ENCODE measurements around the gene PNLIPRP2.

Gene PNLIPRP2

DNA sequence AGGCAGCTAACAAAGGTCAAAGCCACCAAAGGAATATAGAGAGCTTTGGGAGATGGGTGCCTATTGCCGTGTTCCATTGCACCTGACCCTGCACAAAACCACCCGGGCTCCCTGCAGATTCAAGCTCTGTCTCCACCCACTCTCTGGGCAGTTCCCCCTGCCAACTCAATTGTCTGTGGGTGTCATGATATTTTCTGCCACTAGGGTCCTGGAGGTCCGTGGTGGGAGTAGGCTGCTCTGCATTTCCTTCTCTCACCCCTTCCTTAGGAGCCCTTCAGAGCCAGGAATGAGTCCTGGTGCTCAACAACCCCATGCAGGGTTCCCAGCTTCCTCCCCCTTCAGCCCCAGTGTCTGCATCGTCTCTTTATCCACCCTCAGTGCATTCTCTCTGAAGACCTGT is 34.1 kb downstream of the PNLIPRP2 start:
- no peak for DNase-seq (ENCODE audit: low read depth in 1 of 2, low spot score in 1 of 2)

DNA sequence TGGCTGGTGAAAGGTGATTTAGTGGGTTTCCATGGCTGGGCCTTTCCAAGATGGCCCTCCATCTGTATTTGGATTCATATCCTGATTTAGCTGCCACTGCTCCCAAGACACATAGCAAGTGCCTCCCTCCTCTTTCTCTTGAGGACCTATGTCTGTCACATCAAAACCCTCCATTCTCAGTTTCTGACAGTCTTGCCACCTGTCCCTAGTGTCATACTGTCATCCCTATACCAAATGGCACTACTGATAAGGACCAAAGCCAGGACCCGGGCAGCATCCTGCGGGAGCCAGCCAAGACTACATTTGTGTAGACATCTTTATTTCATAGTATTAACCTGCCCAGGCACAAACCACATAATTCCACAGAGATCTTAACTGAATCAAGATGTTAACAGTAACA is 34.8 kb downstream of the PNLIPRP2 start:
- no peak for DNase-seq (ENCODE audit: low read depth in 1 of 2, low spot score in 1 of 2)

DNA sequence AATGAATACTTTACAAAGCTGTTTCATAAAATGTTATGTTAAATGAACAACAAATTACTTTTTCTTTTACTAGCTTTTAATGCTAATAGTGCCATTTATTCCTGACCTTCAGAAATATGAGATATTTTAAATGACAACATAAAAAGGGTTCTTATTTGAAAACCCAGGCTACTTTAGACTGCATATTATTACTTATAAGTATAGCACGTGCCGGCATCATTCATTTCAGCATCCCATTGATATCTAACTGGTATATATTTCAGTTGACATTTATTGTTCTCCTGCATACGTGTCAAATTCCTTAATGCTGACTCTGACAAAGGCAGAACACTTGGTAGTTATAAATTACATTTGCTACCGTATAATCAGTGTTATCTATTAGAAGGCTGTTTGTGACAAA is 35.3 kb downstream of the PNLIPRP2 start:
- DNase-seq (ENCODE audit: low read depth in 1 of 2, low spot score in 1 of 2) = no peak

DNA sequence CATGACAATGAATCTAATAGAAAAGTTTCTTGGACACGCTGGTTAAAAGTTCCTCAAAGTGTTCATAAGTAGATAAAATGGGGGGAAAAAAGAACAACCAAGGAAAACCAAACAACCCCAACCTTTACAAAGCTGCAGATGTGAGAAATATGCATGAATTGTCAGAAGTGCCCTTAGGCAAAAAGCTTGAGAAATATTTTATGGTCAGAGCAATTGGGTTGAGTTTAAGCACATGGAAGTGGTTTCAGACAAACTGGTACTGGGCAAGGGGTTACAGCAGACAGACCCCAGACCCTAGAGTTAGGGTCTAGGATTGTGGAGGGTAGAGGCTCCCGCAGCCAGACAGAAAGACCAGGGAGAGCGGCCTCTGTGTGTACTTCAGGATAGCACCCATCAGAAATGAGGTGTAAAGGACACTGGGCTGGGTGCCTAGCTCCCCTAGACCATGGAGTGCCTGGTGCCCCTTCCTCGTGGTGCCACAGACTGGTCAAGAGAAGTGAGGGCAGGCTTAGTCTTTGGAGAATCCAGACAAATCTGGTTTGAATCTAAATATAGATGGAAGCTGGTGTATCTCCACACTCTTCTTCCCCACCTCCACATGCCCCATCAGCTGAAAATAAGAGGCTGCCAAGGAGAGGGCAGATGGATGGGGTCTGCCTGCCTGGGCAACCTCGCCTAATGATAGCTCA is 37.3 kb downstream of the PNLIPRP2 start:
- no peak for DNase-seq (ENCODE audit: low read depth in 1 of 2, low spot score in 1 of 2)

DNA sequence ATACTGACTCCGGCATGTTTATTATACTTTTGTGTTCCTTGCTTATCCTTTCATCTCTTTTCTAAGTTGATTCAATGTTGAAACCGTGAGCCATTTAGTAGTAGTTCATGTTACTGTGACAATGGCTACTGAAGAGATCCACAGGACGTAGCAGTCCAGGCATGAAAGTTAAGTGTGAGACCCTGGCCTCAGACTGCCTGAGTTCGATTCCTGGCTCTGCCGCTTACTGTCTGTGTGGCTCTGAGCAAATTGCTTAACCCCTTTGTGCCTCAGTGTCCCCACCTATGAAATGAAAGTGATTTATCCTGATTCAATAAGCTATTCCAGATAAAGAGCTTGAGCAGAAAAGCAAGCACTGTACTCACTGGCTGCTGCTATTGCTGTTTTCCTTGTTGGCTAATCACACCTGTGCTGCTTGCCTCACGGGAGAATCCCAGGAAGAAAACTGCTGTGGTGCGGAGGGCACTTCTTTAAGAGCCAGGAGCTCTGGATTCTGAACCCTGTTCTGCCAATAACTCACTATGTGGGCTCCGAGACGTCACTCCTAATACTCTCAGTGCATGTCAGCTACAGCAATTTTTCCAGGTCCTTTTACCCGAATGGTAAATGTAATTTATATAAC is 38.4 kb downstream of the PNLIPRP2 start:
- no peak for DNase-seq (ENCODE audit: low read depth in 1 of 2, low spot score in 1 of 2)

DNA sequence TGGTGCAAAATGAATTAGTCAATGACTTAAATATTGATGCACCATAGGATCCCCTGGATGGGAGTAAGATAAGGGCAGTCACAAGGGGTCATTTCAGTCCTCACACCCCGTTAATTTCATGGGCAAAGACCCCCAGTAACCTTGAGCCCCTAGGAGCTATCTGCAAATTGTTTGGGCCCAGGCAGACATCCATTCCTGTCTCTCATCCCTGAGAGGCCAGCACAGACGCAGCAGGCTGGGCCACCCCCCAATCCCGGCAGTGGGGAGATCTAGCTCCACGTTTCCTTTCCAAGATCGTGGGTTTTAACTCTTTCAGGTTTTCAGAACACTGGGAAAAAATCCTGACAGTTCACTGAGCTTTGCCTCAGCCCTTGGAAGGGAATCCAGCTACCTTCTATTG is 40.1 kb downstream of the PNLIPRP2 start:
- no peak for DNase-seq (ENCODE audit: low read depth in 1 of 2, low spot score in 1 of 2)

DNA sequence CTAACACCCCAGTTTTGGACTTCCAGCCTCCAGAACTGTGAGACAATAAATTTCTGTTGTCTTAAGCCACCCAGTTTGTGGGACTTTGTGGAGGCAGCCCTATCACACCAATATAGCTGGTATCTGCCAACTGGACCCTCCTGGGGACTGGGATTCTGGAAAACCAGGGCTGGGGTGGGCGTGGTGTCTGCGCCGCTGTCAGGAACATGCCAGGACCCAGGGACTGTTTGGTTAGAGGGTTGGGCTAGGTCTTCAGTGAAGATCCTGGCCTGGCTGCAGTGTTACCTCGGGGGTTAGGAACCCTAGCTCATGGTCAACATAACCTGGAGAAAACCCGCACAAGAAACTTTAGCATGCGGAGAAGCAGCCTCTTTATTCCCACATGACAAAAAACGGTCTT is 42.6 kb downstream of the PNLIPRP2 start:
- DNase-seq (ENCODE audit: low read depth in 1 of 2, low spot score in 1 of 2) = no peak

DNA sequence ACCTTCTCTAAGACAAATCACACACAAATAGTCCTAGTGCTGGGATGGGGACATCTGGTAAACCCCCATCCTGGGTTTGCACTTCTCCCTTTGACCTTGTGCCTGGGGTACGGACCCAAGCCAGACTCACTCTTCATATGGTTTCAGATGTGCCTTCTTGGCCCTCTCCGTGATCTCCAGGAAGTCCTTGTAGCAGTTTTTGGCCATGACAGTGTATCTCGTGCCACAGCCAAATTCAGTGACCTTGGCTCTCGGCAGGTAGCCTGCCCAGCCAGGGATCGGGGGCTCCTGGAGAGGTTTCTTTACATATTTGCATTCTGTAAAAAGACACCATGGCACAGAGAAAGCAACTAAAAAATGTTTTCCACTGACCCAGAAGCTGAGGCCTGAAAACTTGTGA is 43.9 kb downstream of the PNLIPRP2 start:
- no peak for DNase-seq (ENCODE audit: low read depth in 1 of 2, low spot score in 1 of 2)

DNA sequence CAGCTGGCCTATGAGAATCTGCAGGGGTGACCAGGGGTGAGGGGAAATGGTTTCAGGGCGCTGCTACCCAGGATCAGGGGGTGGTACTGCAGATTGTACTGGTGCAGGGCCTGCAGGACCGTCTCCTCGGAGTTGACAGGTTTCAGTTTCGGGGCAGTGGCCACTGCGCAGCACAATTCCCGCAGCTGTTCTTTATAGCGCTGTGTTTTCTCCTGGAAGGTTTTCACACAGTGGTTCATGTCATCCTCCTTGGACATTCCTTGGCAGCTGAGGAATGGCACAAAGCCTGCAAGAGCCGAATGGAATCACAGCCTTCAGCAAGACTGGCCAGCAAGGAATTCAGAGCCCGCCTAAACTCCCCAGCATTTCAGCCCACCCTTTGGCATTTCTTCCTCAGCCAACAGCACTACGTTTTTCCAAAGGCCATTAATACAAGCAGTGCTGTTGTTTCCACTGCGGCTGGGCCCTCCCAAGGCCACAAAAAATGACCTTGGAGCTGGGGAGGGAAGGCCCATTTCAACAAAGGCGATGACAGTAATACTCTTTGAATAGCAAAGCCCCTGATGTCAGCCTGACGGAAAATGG is 44.9 kb downstream of the PNLIPRP2 start:
- DNase-seq (ENCODE audit: low read depth in 1 of 2, low spot score in 1 of 2) = no peak

DNA sequence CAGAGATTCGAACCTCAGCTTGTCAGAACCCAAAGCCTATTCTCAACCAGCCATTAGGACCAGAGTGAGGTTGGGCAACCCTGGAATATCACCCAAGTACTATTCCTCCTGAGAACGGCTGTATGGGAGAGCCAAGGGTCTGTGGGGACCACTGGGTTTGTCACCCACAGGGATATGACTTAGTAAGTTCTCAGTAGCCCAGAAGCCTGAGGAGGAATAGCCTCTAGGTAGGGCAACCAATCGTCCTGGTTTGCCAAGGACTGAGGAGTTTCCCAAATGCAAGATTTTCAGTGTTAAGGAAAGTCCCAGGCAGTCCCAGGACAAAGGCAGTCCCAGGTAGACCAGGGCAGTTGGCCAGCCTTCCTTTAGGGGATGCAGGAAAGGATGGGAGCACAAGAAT is 46.7 kb downstream of the PNLIPRP2 start:
- DNase-seq (ENCODE audit: low read depth in 1 of 2, low spot score in 1 of 2) = no peak

DNA sequence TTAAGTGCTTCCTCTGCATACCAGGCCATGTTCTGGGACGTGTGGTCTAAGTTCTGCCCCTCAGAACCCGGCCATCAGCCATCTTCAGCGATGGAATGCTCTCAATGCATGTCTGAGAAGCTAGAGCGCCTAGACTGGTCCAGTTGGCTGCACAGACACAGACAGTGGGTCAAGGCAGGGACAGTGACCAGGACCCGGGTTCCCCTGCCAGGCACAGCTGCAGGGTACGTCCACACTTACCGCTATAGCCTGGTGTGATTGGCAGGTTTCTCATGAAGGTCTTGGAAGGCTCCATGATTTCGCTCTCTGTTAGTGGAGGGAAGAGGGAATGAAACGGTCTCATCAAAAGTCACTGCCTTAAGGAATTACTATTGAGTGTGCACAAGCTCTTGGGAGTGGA is 47.3 kb downstream of the PNLIPRP2 start:
- DNase-seq (ENCODE audit: low read depth in 1 of 2, low spot score in 1 of 2) = no peak

DNA sequence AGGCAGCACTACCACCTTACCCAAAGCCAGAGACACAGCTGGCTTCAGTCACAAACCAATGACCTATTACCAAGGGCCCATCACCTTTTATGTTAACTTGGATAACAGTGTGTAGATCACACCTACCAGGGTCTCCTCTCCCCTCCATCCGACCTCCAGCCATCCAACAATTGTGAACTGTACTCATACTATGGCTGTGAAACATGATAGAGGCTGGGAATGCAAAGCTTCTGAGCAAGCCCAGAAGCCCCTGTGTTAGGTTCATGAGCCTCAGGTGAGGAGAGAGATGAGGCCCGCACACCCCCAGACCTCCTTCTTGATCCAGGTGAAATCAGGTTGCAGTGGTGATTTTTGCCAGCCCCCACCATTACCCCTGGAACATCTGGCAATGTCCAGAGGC is 47.7 kb downstream of the PNLIPRP2 start:
- DNase-seq (ENCODE audit: low read depth in 1 of 2, low spot score in 1 of 2) = no peak

DNA sequence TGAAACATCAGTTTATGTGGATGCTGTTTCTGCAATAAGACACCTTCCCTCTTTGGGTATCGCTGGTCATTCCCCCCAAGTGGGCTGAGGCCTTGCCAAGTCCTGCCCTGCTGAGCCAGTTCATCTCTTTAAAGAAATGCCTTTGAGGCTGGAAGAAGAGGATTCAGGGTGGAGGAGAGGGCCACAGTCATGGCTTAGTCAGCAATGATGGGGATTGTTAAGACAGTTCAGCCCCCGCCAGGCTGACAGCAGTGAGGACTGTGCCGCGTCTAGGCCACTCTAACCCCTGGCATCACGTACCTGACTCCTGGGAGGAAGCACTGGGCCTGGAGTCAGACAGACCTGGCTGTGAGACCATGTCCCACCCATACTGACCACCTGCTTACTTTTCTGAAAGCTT is 48.3 kb downstream of the PNLIPRP2 start:
- no peak for DNase-seq (ENCODE audit: low read depth in 1 of 2, low spot score in 1 of 2)

DNA sequence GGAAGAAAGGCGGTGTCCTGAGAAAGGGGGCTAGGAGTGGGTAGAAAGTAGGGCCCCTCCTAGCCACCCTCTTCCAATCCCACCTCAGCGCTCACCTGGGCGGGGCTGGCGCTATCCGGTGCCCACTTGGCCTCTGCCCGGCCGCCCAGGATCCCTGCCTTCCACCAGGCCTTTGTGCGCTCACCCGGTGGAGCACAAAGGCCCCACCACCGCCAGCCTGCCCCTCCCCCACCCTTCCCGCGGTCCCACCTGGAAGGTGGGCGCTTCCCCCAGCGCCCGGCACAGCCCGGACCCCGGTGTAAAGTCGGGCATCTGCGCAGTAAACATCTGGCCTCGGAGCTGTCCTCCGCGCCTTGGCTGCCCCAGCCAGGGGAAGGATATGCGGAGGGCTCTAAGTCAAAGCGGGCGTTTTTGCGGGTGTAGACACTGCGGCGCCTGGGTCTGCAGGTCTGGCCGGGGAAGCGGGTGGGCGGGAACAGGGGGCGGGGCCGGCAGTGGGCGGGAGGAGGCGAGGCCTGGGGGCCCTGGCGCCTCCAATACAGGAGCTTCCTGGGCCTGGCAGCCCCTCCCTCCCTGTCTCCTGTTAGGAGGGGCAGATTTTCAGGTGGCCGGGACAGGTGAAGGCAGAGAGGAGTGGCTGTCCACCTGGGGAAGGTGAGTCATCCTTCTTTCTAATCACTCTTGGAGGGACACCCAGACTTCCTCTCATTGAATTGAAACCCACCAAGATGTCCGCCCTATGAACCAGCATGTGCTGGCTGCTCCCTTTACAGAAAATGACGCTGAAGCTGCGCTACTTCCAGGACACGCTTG is 49.3 kb downstream of the PNLIPRP2 start:
- no peak for DNase-seq (ENCODE audit: low read depth in 1 of 2, low spot score in 1 of 2)

DNA sequence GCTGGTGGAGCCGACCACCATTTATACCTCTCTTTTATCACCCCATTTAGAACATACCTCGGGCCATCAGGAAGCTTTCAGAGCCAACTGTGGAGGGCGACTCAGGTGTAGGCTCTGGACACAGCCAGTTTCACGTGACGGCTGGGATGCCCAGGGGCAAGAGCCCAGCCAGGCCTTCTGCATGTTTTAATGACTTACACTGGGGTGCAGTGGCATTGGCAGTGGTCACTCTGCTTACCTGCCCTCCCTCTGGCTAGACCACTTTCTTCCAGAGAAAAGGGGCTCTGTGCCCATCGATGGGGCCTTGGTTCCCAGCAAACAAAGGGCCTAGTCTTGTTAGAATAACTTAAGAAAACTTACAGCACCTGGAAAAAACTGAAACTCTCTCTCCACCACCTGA is 50.0 kb downstream of the PNLIPRP2 start:
- DNase-seq (ENCODE audit: low read depth in 1 of 2, low spot score in 1 of 2) = no peak

DNA sequence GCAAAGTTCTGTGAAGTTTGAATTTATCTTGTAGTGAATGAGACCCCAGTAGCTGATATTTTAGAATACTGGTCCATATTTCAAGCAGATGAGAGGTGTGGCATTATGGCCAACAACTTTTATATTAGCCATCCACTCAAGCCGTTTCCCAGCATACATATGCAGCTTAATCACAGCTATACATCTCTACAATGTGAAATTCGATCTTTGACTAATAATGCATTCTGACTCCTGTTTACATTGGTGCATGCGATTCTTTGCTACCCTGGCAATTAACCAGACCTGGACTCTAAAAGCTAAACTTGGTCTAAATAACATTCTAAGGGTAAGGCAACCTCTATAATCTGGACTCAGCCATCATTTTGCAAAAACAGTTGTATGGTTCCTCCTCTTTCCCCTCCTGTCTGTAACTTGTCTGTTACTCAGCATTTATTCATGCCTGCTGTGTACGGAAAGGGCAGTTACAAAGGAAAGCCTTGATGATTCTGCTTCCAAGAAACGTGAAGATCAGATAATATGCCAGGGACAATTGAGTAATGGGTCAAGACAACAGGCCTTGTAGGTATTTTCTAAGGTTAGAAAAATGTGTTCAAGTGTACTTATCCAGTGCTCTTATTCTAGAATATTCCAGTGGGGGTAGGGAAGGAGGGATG is 50.6 kb downstream of the PNLIPRP2 start:
- no peak for DNase-seq (ENCODE audit: low read depth in 1 of 2, low spot score in 1 of 2)

DNA sequence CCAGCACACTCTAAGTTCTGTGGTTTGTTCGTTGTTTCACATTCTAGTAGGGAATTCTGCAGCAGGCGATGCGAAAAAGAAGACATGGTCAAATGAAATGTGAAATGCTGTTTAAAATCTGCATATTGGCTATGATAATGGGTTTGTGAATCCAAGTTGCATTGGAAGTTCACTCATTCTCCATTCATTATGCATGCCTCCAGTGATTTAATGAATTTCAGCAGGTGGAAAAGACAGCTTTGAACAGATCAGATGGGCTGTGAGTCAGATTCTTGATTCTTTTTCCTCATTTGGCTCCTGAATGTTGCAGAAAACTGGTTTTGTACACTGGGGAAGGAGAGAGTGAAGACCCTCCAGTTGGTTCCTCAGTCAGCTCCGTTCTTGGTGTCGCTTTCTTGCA is 52.1 kb downstream of the PNLIPRP2 start:
- no peak for DNase-seq (ENCODE audit: low read depth in 1 of 2, low spot score in 1 of 2)

DNA sequence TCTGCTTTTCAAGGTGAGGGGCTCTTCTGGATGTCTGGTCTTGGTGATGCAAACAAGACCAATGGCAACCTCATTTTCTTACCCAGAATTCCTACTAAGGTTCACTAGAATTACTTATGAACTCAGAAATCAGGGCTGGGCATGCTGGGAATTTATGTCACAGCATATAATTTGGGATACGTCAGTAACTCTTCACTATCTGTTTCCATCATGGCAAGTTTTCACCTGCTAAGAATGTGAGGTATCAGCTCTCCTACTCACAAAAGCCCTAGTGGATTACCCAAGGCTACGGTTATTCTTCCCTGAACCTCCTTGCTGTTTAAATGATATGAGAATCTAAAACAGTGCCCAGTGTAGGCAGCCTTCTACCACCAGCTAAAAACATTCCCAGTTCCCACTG is 53.1 kb downstream of the PNLIPRP2 start:
- DNase-seq (ENCODE audit: low read depth in 1 of 2, low spot score in 1 of 2) = no peak

DNA sequence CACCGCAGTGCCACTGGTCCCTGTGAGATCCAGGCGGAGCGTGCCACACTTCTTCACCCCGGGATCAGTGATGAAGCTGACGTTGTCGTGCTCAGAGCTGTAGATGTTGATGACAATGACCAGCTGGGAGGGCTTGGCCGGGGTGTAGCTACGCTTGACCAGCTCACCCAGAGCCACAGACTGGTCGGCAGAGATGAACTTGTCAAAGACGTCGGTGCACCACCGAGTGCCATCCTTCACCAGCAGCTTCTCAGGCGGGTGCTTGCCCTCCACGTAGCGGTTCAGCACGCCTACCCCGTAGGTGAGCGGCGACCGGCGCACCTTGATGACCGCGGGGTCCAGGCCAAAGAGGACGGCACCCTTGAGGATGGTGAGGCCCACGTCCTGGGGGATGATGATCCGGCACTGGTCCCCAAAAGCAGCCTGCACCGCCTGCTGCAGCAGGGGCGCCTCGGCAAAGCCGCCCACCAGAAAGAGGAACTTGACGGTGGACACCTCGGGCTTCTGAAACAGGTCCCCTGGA is 54.2 kb downstream of the PNLIPRP2 start:
- DNase-seq (ENCODE audit: low read depth in 1 of 2, low spot score in 1 of 2) = no peak

DNA sequence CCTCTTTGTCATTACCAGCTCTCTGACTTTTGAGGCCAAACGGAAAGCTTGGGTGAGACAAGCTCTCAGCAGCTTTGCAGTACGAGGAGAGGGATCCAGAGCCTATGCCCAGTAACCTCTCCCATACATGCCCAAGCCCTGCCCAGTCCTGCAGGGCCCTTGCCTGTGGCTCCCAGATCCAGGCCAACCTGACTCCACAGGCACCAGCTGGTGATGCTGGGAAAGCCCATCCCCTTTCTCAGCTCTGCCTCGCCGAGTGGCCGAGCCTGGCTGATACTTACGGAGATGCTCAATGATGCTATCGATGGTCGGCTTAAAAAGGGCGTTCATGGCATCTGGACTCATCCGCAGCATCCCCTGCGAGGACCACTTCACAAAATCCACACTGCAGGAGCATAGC is 55.4 kb downstream of the PNLIPRP2 start:
- no peak for DNase-seq (ENCODE audit: low read depth in 1 of 2, low spot score in 1 of 2)

DNA sequence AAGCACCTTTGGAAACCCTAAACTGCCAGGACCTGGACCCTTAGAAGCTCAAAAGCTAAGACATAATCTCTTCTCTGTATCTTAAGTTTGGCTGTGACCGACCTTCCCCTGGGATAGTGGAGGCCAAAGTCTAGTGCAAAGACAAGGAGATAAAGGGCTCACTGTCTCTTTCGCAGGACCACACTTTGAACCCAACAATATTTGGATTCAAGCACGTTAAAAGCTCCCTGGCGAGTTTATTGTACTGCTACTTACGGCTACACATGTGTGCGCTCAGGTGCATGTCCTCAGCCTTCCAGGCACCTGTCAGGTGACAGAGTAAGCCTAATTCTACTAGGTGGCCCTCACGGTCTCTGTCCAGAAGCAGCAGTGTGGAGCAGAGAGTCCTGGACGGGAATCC is 55.9 kb downstream of the PNLIPRP2 start:
- no peak for DNase-seq (ENCODE audit: low read depth in 1 of 2, low spot score in 1 of 2)
